ENCODE results near the gene PARN. TPM values are rescaled to one million over a fixed set of nuclear protein-coding genes. Genes with fewer than 3 reads are reported as not detected.

PARN gene
- total RNA-seq, 1 donor from 2014 or later = 25.2 TPM

GRCh38 chr16:14470788-14471187 lies 159.3 kb downstream of the PARN start:
- DNase-seq (ENCODE audit: low spot score) = no peak
- H3K4me3 Mint-ChIP-seq (ENCODE audit: unreplicated experiment) = no peak overlapping the region
- H3K4me1 Mint-ChIP-seq (ENCODE audit: unreplicated experiment) = no peaks in the 10 kb centered on the region
- H3K9me3 Mint-ChIP-seq (ENCODE audit: unreplicated experiment) = no peaks in the 10 kb centered on the region
- no peak for TF ChIP-seq CTCF (IDR thresholded peaks at IDR 0.05; ENCODE audit: unreplicated experiment)
- H3K27me3 Mint-ChIP-seq (ENCODE audit: unreplicated experiment) = peaks cover 1% of the 10 kb centered on the region
- no peak overlapping the region for H3K27ac Mint-ChIP-seq (ENCODE audit: unreplicated experiment)
- H3K36me3 Mint-ChIP-seq (ENCODE audit: low read depth, unreplicated experiment) = no peaks in the 10 kb centered on the region

GRCh38 chr16:14465799-14466198 lies 164.3 kb downstream of the PARN start:
- Mint-ChIP-seq H3K4me3 (ENCODE audit: unreplicated experiment) (no peak overlapping the region), H3K27me3 (ENCODE audit: unreplicated experiment) (peaks cover 5% of the 10 kb centered on the region), H3K27ac (ENCODE audit: unreplicated experiment) (no peak overlapping the region), H3K36me3 (ENCODE audit: low read depth, unreplicated experiment) (peaks cover 5% of the 10 kb centered on the region), H3K9me3 (ENCODE audit: unreplicated experiment) (no peaks in the 10 kb centered on the region), H3K4me1 (ENCODE audit: unreplicated experiment) (peaks cover 10% of the 10 kb centered on the region)
- no peak for DNase-seq (ENCODE audit: low spot score)
- no peak for TF ChIP-seq CTCF (IDR thresholded peaks at IDR 0.05; ENCODE audit: unreplicated experiment)

GRCh38 chr16:14464796-14465195 lies 165.3 kb downstream of the PARN start:
- no peak overlapping the region for H3K27ac Mint-ChIP-seq (ENCODE audit: unreplicated experiment)
- peaks cover 5% of the 10 kb centered on the region for H3K27me3 Mint-ChIP-seq (ENCODE audit: unreplicated experiment)
- H3K36me3 Mint-ChIP-seq (ENCODE audit: low read depth, unreplicated experiment) = peaks cover 5% of the 10 kb centered on the region
- H3K4me1 Mint-ChIP-seq (ENCODE audit: unreplicated experiment) = peaks cover 10% of the 10 kb centered on the region
- TF ChIP-seq CTCF (IDR thresholded peaks at IDR 0.05; ENCODE audit: unreplicated experiment) = no peak
- no peak overlapping the region for H3K4me3 Mint-ChIP-seq (ENCODE audit: unreplicated experiment)
- no peaks in the 10 kb centered on the region for H3K9me3 Mint-ChIP-seq (ENCODE audit: unreplicated experiment)
- DNase-seq (ENCODE audit: low spot score) = no peak

GRCh38 chr16:14464192-14464591 lies 165.9 kb downstream of the PARN start:
- H3K27ac Mint-ChIP-seq (ENCODE audit: unreplicated experiment) = no peak overlapping the region
- peaks cover 5% of the 10 kb centered on the region for H3K36me3 Mint-ChIP-seq (ENCODE audit: low read depth, unreplicated experiment)
- no peaks in the 10 kb centered on the region for H3K9me3 Mint-ChIP-seq (ENCODE audit: unreplicated experiment)
- H3K4me1 Mint-ChIP-seq (ENCODE audit: unreplicated experiment) = peaks cover 10% of the 10 kb centered on the region
- peaks cover 5% of the 10 kb centered on the region for H3K27me3 Mint-ChIP-seq (ENCODE audit: unreplicated experiment)
- no peak for DNase-seq (ENCODE audit: low spot score)
- no peak for TF ChIP-seq CTCF (IDR thresholded peaks at IDR 0.05; ENCODE audit: unreplicated experiment)
- no peak overlapping the region for H3K4me3 Mint-ChIP-seq (ENCODE audit: unreplicated experiment)

- no peak for DNase-seq (ENCODE audit: low spot score)
- Mint-ChIP-seq H3K27me3 (ENCODE audit: unreplicated experiment) (peaks cover 5% of the 10 kb centered on the region), H3K4me1 (ENCODE audit: unreplicated experiment) (peaks cover 14% of the 10 kb centered on the region), H3K27ac (ENCODE audit: unreplicated experiment) (no peak overlapping the region), H3K4me3 (ENCODE audit: unreplicated experiment) (no peak overlapping the region), H3K9me3 (ENCODE audit: unreplicated experiment) (no peaks in the 10 kb centered on the region), H3K36me3 (ENCODE audit: low read depth, unreplicated experiment) (peaks cover 5% of the 10 kb centered on the region)
- no peak for TF ChIP-seq CTCF (IDR thresholded peaks at IDR 0.05; ENCODE audit: unreplicated experiment)
These were observed 167.2 kb downstream of the PARN start for GRCh38 chr16:14462811-14463210.

Measured in endothelial cell (in vitro differentiated cells).